ENCODE results near the gene FANCF.
A peak's percentile ranks its signal among the peaks of the same experiment; 100 is the strongest.

Gene FANCF

GRCh38 chr11:22624742-22625447, 728 bp downstream of the FANCF start:
- DNase-seq (ENCODE audit: low read depth) = peak; percentile 31

- no peak for DNase-seq (ENCODE audit: low read depth)
Measured at GRCh38 chr11:22617868-22618267, 7.8 kb downstream of the FANCF start.

GRCh38 chr11:22603933-22604332, 21.7 kb downstream of the FANCF start:
- DNase-seq (ENCODE audit: low read depth) = no peak

DNA sequence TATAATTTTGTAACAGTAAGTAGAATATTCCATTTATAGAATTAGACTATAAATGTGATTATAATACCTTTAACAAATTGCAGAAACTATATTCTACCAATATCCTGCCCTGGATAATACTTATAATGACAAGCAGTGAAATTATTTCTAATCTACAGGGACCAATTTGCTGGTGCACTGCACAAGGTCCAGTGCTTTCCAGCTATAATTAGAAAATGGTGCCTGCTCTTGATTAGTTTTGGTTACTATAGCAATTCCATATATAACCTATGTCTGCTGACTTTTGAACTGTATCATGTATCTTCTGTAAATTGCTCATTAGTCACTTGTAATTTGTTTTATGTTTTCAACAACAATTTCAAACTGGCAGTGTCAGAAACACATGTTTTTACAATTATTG, 23.1 kb downstream of the FANCF start:
- no peak for DNase-seq (ENCODE audit: low read depth)

GRCh38 chr11:22599458-22599857, 26.2 kb downstream of the FANCF start:
- DNase-seq (ENCODE audit: low read depth) = no peak

DNA sequence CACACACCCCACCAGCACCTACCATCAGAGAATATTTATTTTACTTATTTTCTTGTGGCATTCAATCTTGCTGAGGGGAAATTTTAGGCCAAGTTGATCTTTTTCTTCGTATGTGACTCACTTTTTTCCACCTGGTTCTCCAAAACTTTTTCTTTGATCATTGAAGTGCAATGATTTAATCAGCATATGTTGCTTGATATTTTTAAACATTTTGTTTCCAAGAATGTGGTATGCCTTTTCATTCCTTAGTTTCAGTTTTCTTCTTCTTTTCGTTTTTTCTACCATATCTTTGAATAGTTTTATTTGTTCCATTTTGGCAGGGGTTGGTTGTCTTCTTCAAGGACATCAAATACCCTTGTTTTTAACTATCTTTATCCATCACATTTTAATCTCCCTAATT, 28.6 kb downstream of the FANCF start:
- no peak for DNase-seq (ENCODE audit: low read depth)

DNA sequence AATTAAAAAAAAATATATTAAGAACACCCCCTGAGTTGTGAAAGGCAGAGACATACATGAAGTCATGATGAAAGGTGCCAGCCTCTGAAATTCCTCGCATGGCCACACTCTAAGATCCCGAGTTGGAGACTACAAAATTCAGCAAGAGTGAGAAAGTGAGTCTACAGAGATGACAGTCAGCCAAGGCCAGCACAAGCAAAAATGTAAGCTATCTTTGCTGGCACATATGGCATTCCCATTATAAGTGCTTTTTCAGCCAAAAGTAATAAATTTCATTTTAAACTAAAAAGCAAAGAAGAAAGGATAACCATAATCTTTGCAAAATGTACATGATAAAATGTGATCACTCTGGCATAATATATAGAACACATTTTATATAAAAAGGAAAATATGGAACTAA, 40.6 kb downstream of the FANCF start:
- no peak for DNase-seq (ENCODE audit: low read depth)

DNA sequence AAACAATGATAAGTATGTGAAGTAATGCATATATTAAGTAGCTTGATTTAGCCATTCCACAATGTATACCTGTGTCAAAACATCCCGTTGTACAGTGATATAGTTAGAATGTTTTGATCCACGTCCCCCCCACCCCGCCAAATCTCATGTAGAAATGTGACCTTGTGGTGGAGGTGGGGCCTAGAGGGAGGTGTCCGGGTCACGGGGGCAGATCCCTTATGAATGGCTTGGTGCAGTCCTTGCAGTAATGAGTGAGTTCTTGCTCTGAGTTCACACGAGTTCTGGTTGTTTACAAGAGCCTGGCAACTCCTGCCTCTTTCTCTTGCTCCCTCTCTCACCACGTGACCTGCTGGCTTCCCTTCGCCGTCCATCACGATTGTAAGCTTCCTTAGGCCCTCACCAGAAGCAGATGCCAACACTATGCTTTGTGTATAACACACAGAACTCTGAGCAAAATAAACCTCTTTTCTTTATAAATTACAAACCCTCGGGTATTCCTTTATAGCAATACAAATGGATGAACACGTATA, 41.6 kb downstream of the FANCF start:
- DNase-seq (ENCODE audit: low read depth) = no peak

DNA sequence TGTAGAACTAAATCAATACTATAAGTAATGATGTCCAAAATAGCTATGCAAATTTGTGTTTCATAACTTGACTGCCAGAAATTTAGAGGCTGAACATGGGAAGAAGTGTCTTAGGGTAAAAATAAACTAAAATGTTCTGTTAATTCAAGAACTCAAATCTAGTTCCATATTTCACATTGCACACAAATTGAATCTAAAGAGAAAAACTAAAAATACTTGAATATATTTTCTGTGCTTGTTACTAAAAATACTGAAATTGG, 43.5 kb downstream of the FANCF start:
- DNase-seq (ENCODE audit: low read depth) = no peak

GRCh38 chr11:22581354-22582150, 44.1 kb downstream of the FANCF start:
- no peak for DNase-seq (ENCODE audit: low read depth)

GRCh38 chr11:22577854-22578253, 47.8 kb downstream of the FANCF start:
- DNase-seq (ENCODE audit: low read depth) = no peak
